GM18498 (cell line): ENCODE results near the gene EPAS1.

Experiments used
- ATAC-seq: cut with Tn5 transposase; IDR thresholded peaks from one replicate; pipeline ENCODE4 v1.9.1; 2021; ENCODE audit warnings: mild to moderate bottlenecking, moderate library complexity; ENCODE audit not compliant: unreplicated experiment

EPAS1 gene

DNA sequence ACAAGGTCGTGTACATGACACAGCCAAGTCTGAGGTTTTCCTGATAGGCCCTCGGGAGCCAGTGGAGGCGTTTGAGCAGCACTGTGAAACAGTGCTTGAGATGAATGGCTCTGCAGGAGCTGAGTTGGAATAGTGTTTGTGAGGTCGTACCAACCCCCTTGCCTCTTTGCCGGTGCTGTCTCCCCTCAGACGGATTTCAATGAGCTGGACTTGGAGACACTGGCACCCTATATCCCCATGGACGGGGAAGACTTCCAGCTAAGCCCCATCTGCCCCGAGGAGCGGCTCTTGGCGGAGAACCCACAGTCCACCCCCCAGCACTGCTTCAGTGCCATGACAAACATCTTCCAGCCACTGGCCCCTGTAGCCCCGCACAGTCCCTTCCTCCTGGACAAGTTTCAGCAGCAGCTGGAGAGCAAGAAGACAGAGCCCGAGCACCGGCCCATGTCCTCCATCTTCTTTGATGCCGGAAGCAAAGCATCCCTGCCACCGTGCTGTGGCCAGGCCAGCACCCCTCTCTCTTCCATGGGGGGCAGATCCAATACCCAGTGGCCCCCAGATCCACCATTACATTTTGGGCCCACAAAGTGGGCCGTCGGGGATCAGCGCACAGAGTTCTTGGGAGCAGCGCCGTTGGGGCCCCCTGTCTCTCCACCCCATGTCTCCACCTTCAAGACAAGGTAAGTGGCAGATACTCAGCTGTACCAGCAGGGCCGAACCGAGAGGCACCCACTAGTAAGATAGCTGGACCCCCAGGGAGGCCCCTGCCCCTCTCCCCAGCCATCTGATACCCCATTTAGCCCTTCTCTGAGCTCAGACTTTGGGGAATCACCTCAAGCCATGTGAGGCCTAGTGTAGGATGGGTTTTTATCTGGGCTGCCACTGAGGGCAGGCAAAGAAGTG is 83.1 kb downstream of the EPAS1 start:
- no peak for ATAC-seq

DNA sequence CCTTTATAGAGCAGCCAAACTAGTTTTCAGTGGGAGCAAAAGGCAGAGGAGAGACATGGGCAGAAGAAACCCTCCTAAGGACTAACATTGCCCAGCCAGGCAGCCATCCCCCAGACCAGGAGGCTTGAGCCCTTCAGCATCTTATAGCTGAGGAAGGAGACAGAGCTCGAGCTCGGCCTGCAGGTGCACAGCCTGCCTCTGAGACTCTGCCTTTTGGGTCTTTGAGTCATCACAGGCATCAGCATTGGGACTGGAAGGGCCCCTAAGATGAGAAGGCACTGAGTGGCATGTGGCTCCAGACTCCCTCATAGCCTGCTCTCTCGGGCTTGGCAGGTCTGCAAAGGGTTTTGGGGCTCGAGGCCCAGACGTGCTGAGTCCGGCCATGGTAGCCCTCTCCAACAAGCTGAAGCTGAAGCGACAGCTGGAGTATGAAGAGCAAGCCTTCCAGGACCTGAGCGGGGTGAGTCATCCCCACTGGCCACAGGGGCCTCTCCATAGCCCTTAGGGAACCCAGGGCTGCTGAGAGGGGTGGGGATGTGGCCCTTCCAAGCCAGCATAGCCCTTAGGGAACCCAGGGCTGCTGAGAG is 84.1 kb downstream of the EPAS1 start:
- no peak for ATAC-seq

DNA sequence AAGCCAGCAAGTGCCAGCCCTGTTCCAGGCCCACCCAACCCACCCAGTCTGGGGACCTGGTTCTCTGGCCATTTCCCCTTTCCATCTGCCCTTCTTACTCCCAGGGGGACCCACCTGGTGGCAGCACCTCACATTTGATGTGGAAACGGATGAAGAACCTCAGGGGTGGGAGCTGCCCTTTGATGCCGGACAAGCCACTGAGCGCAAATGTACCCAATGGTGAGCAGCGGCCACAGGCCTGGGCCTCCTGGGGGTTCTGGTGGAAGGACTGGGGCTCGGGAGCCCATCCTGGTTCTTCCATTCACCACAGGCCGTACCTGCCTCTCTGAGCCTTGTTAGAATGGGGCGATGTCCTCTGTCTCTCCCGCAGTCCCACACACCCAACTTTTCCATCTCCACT is 84.7 kb downstream of the EPAS1 start:
- no peak for ATAC-seq

DNA sequence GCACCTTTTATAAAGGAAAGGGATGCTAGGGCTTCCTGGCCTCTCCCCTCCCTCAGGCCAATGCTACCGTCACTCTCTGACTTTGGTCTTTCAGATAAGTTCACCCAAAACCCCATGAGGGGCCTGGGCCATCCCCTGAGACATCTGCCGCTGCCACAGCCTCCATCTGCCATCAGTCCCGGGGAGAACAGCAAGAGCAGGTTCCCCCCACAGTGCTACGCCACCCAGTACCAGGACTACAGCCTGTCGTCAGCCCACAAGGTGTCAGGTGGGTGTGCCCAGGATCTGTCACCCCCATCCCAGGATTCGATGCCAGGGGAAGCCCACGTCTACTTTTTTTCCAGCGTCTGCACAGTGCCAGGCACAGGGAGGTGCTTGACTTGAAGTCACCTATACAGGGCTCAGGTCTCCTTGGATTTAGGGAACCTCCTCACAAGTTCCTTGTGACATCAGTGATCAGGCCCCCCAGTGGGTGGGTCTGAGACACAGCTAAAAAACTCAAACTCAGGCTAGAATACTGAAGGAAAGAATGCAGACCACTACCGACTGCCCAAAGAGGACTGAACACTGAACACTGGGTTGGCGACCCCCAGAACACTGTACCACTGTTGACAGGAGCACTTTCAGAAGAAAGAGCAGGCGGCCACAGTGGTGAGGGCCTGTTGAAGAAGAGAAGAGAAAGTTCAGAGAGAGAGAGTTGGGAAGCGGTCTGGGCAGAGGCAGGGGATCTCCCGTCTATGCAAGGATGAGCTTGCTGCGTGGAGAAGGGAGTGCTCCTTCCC is 85.3 kb downstream of the EPAS1 start:
- no peak for ATAC-seq

DNA sequence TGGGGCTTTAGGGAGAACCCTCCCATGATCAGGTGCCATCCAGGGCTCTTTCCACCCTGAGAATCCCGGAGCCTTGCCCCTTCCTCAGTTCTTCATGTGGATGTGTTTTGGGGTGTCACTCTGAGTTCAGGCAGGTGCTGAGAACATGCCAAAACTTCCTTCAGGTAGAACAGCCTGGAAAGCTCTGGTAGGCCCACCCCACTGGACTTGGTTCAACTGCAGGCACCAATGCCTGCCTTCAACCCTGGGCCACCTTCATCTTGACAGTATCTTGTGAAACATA is 85.8 kb downstream of the EPAS1 start:
- no peak for ATAC-seq

DNA sequence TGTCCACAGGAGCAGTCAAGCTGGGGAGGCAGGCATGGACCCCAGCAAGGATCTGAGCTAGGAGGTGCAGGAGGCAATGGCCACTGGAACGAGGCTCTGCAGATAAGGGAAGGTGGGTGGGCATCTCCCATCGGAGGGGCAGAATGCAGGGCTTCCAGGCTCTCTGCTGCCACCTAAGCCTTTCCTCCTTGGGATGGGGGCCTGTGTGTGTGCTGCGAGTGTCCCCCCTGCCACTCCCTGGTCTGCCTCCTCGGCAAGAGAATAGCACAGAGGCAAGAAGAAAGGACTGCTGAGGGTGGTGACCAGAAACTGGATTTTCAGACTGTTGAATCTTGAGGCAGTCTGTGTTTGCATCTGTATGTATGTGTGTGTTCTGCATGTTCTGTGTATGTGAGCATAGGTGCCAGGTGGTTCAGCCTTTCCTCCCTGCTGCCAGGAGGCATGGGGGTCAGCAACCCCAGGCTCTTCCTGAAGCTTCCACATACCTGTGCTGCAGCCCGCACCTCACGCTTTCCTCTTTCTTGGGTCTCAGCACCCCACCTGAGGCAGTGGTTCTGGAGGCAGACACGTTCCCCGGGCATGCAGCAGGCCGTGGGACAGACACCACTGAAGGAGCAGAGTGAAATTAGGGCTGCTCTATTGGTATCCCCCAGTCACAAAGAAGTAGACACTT is 86.7 kb downstream of the EPAS1 start:
- ATAC-seq, result no peak

DNA sequence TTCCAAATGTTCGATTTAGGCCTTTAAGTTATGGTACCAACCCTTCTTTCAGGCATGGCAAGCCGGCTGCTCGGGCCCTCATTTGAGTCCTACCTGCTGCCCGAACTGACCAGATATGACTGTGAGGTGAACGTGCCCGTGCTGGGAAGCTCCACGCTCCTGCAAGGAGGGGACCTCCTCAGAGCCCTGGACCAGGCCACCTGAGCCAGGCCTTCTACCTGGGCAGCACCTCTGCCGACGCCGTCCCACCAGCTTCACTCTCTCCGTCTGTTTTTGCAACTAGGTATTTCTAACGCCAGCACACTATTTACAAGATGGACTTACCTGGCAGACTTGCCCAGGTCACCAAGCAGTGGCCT is 87.2 kb downstream of the EPAS1 start:
- ATAC-seq, result no peak

DNA sequence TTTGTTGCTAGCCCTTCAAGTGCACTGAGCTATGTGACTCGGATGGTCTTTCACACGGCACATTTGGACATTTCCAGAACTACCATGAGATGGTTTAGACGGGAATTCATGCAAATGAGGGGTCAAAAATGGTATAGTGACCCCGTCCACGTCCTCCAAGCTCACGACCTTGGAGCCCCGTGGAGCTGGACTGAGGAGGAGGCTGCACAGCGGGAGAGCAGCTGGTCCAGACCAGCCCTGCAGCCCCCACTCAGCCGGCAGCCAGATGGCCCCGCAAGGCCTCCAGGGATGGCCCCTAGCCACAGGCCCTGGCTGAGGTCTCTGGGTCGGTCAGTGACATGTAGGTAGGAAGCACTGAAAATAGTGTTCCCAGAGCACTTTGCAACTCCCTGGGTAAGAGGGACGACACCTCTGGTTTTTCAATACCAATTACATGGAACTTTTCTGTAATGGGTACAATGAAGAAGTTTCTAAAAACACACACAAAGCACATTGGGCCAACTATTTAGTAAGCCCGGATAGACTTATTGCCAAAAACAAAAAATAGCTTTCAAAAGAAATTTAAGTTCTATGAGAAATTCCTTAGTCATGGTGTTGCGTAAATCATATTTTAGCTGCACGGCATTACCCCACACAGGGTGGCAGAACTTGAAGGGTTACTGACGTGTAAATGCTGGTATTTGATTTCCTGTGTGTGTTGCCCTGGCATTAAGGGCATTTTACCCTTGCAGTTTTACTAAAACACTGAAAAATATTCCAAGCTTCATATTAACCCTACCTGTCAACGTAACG is 88.8 kb downstream of the EPAS1 start:
- no peak for ATAC-seq

DNA sequence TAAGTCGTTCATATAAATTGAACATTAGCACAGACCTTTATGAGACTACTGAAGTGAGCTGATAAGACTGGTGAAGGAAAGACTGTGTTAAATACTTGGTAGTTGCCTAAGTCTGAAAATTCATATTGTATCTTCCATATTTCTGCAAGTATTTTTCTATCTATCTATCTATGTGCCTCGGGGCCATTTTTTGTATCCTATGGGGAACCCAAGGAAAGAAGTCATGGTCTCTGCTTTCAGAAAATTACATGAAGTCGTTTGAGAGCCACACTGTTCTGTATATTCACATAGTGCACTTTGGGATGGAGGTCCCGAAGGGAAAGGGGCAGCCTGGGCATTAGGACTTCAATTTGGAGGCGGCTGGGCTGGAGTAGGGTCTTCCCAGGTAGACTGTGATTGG is 89.6 kb downstream of the EPAS1 start:
- ATAC-seq, result no peak

DNA sequence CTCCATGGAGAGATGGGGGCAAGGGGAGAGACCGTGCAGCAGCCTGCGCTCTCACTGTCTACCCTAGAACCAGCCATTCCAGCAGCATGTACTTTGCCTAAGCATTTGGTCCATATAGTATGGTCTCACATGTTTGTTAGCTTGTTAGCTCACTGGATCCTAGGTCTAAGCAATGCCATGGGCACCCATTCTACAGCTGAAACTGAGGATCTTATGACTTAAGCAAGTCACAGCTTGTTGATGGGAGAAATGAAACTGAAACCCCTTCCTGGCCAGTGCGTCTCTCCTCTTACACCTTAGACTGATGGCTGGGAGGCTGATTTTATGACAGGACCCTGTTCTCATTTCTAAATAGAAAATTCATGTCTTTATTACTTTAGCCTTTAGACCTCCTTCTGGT is 90.1 kb downstream of the EPAS1 start:
- ATAC-seq, result no peak

DNA sequence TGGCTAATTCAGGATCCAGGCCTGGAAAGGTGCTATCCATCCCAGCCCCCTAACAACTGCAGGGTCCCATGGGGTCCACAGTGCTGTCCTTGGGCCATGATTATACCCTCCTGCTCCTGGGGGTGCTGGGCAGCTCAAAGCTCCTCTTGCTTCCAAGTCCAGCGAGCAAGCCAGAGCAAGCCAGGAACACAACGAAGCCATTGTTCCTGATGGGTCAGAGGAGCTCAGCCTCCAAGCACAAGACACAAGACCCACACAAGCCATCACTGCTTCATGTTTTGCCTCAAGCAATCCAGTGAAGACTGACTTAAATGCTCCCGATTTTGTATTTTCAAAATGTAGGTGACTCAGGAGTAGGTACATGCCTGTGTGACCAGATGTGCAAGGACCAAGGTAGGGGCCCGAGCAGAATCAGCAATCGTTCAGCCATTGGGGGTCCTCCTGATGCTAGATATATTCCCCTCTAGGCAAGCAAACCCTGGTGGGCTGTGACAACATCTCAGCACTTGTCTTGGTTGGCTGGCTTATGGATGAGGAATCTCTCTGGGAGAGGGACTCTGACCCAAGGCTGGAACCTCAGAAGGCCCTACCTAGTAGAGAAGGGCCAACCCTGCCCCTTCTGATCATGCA is 90.8 kb downstream of the EPAS1 start:
- no peak for ATAC-seq

DNA sequence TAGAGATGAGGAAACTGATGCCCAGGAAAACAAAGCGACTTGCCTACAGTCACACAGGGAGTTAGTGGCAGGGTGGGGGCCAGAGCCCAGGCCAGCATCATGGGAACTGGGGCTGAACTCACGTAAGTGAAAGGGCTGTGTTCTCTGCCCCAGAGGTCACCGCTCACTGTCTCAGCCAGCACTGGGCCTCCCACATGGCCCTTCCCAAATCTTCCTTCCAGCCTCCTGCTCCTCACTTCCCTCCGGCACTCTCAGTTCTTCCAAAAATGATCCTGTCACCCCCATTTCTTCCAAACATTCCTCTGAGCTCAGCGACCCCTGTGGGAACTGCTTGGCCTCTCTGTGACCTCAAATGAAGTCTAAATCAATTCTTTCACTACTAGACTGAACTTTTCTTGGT is 91.7 kb downstream of the EPAS1 start:
- no peak for ATAC-seq

DNA sequence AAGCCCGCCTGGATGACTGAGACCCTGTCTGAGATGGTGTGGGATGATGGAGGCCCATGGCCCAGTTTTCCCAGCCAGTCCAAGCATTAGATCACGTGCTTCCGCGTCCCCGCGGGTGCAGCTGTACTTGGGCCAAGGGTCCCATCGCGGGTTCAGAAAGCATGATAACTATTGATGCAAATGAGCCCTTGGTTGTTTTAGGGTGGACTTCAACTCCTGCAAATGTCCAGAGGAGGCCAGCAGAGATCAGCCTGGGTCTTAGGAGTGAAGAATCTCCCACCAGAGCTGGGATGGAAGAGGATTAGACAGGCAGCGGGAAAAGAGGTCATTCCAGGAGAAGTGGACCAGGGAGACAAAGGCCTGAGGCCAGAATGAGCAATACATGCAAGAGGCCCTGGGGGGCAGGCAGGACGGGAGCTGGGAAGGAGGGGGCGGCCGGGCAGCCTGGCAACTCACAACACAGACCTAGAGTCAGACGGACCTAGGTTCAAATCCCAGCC is 92.3 kb downstream of the EPAS1 start:
- no peak for ATAC-seq

DNA sequence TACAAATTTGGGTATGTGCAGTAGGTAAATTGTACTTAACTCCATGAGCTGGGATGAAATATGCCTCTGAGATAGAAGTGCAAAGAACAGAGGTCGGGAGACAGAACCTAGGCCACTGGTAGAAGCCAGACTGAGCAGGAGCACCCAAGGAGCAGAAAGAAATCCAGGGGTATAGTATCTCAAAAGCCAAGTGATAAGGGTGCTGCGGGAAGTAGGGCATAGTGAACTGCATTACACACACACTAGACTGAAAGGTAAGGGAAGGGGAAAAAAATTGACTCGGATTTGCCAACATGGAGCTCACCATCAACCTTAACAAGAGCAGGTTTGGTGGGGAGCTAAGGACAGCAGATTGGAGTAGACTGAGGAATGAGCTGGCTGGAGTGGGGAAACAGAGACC is 92.8 kb downstream of the EPAS1 start:
- no peak for ATAC-seq

DNA sequence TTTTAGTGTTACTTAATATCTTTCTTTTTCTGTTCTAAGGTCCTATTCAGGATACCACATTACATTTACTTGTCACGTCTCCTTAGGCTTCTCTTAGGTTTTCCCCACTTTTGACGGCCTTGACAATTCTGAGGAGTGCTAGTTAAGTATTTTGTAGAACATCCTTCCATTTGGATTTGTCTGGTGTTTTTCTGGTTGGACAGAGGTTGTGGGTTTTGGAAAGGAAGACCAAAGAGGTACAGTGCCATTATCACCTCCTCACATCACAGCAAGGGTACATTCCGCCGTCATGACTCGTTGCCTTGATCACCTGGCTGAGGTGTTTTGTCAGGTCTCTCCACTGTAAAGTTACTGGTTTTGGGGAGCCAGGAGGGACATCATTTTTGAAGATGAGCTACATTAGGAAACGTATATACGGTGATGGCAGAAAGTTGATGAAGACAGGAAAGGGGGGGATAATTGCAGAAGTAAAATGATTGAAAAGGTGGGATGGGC is 93.7 kb downstream of the EPAS1 start:
- ATAC-seq, result no peak

DNA sequence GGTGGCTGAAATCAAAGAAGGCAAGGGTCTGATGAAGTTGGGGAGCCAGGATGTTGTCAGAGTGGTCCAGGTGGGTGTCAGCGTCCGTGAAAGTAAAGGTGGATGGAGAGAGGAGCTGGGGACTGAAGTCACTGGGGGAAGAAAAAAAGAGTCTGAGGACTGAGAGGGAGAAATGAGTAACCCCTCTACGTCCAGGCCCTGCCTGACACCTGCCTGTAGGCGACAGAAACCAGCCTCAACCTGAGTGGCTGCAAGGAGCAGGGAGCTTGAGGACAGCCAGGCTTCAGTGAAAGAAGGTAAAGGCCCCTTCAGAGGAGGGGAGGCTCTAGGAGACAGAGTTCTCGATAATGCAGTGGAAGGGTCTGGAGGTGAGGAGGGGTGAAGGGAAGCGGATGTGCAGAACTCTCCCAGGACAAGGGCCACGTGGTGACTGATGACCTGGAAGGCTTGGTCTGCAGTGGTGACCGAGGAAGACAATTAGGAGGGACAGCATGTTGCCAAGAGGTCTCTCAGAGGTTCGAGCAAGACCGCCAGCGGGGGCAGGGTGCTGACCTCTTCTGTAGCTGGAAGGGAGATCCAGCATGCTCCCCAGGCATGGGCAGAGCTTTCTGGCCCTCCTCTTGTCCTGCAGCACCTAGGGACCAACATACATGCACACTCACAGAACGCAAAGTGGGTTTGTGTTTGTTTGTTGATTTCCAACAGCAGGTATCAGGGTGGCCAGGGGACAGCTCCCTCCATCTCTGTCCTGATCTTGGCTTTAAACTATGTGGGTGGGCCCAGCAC is 95.5 kb downstream of the EPAS1 start:
- no peak for ATAC-seq

DNA sequence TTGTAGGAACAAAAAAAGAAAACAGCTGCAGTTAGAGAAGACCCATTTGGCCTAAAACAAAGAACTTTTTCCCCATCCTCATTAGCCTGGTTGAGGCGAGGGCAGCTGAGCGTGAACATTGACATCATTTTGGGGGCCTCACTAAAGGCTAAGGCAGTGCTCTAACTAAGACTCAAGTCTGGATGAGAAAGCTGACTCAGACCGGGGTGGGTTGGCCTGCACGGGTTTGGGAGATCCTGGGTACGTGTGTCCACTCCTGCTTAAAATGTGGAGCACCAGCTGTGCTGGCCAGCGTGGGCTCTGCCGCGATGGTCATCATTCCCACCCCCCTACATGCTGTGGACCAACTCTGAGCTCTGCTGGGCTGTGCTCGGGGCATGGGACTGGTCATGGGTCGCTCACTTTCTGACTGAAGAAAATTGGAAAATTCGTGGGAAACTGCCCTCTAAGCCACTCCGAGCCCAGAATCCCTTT is 96.2 kb downstream of the EPAS1 start:
- ATAC-seq, result no peak

DNA sequence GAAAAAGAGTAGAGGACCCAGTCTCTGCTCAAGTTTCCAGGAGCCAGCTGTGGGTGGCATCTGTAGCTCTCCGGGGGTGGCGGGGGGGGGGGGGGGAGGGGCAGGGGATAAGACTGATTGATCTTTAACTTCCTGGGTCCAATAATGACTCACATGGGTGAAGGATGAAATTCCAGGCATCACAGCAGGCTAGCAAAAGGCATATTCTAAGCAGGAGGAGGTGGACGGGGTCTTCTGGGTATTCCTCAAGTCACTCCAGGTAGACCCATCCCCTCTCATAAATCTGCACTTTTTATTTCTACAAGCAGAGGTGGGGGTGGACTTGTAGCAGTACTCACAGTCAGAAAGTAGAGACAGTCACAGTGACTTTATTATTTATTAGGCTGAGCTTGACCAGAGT is 96.7 kb downstream of the EPAS1 start:
- no peak for ATAC-seq
